IMR-90 (cell line): ENCODE data around the gene HBZ. TPM values are rescaled to one million over a fixed set of nuclear protein-coding genes. Genes with fewer than 3 reads are reported as not detected.

Source experiments
- ATAC-seq: fragments of 200-7000 bp; cut with Tn5 transposase; 2 replicates; pipeline ENCODE4 v1.9.1; 2020; ENCODE audit warnings: low read depth, mild to moderate bottlenecking, moderate library complexity
- BruUV-seq: library from RNA; stranded (reverse); fragments of 400-500 nt; replicated peaks from 2 replicates; lab custom pipeline; 2021; lab: Mats Ljungman, UMichigan
- CTCF ChIA-PET: fragments of 300-600 bp; formaldehyde crosslinking; extraction: SDS; loops from one replicate; lab custom pipeline; 2021; ENCODE audit warnings: antibody characterized with exemption; lab: Yijun Ruan, JAX
- POLR2A ChIA-PET: fragments of 300-600 bp; sonication (Branson Sonifier 250); formaldehyde crosslinking; loops from one replicate; lab custom pipeline; 2022; ENCODE audit warnings: antibody characterized with exemption; ENCODE audit not compliant: unreplicated experiment; lab: Charles Lee
- DNase-seq: peaks from one replicate; pipeline ENCODE4 v3.0.0; 2013
- H2AFZ ChIP-seq: replicated peaks from 2 replicates; pipeline ENCODE3; 2013; ENCODE audit warnings: low read length, mild to moderate bottlenecking; ENCODE audit not compliant: poor library complexity
- H2AK5ac ChIP-seq: 2 replicates; pipeline ENCODE4 v1.6.1; 2013; ENCODE audit warnings: low read depth, low read length, inconsistent platforms
- H2AK9ac ChIP-seq: replicated peaks from 2 replicates; pipeline ENCODE3; 2013; ENCODE audit warnings: mild to moderate bottlenecking, low read depth, low read length, moderate library complexity; ENCODE audit not compliant: poor library complexity
- H2BK120ac ChIP-seq: 2 replicates; pipeline ENCODE4 v1.6.1; 2013; ENCODE audit warnings: low read depth, low read length, inconsistent platforms
- H2BK15ac ChIP-seq: 3 replicates; pipeline ENCODE4 v1.6.1; 2013; ENCODE audit warnings: low read depth, low read length, inconsistent platforms
- H2BK20ac ChIP-seq: 2 replicates; pipeline ENCODE4 v1.6.1; 2013; ENCODE audit warnings: low read depth, mild to moderate bottlenecking, inconsistent platforms, low read length, moderate library complexity
- H2BK5ac ChIP-seq: 2 replicates; pipeline ENCODE4 v1.6.1; 2013; ENCODE audit warnings: mild to moderate bottlenecking, low read depth, low read length, inconsistent platforms; ENCODE audit not compliant: poor library complexity, severe bottlenecking
- H3K14ac ChIP-seq: replicated peaks from 2 replicates; pipeline ENCODE4 v1.6.1; 2013; ENCODE audit warnings: low read depth, low read length, inconsistent platforms
- H3K18ac ChIP-seq: 2 replicates; pipeline ENCODE4 v1.6.1; 2013; ENCODE audit warnings: low read depth, low read length, control low read depth
- H3K23ac ChIP-seq: 2 replicates; pipeline ENCODE4 v1.6.1; 2013; ENCODE audit warnings: low read depth, low read length, inconsistent platforms
- H3K27ac ChIP-seq: 2 replicates; pipeline ENCODE4 v1.5.1; 2013; ENCODE audit warnings: mild to moderate bottlenecking, control low read depth, low read length; ENCODE audit not compliant: insufficient read depth
- H3K27me3 ChIP-seq: 2 replicates; pipeline ENCODE4 v1.6.1; 2013; ENCODE audit warnings: low read length; ENCODE audit not compliant: control insufficient read depth, insufficient read depth
- H3K36me3 ChIP-seq: 2 replicates; pipeline ENCODE4 v1.6.1; 2013; ENCODE audit warnings: low read length, mixed read lengths; ENCODE audit not compliant: control insufficient read depth, insufficient read depth
- H3K4ac ChIP-seq: 2 replicates; pipeline ENCODE4 v1.6.1; 2013; ENCODE audit warnings: low read depth, low read length, inconsistent platforms
- H3K4me1 ChIP-seq: 2 replicates; pipeline ENCODE4 v1.6.1; 2013; ENCODE audit warnings: low read length, mixed read lengths; ENCODE audit not compliant: control insufficient read depth, insufficient read depth
- H3K4me2 ChIP-seq: 2 replicates; pipeline ENCODE4 v1.6.1; 2013; ENCODE audit warnings: low read depth, mild to moderate bottlenecking, control low read depth, low read length, moderate library complexity
- H3K4me3 ChIP-seq: 2 replicates; pipeline ENCODE4 v1.5.1; 2013; ENCODE audit warnings: low read depth, mild to moderate bottlenecking, control low read depth, low read length, moderate library complexity; ENCODE audit not compliant: insufficient read depth
- H3K56ac ChIP-seq: 2 replicates; pipeline ENCODE4 v1.6.1; 2013; ENCODE audit warnings: low read length, inconsistent platforms; ENCODE audit not compliant: insufficient read depth; ENCODE audit errors: extremely low read depth
- H3K79me1 ChIP-seq, 2 experiments: 2 replicates each; pipeline ENCODE4 v1.6.1; 2013; ENCODE audit warnings: low read length in 2 of 2, inconsistent platforms in 1 of 2, low read depth in 1 of 2
- H3K9ac ChIP-seq: 2 replicates; pipeline ENCODE4 v1.6.1; 2013; ENCODE audit warnings: low read depth, low read length, control low read depth
- H3K9me1 ChIP-seq: 2 replicates; pipeline ENCODE4 v1.6.1; 2013; ENCODE audit warnings: low read length, inconsistent platforms; ENCODE audit not compliant: insufficient read depth
- H3K9me3 ChIP-seq: 2 replicates; pipeline ENCODE4 v1.6.1; 2013; ENCODE audit warnings: low read length; ENCODE audit not compliant: control insufficient read depth, insufficient read depth
- H4K20me1 ChIP-seq: 2 replicates; pipeline ENCODE4 v1.6.1; 2013; ENCODE audit warnings: low read length, inconsistent platforms; ENCODE audit not compliant: insufficient read depth
- H4K5ac ChIP-seq: 2 replicates; pipeline ENCODE4 v1.6.1; 2013; ENCODE audit warnings: mild to moderate bottlenecking, low read depth, low read length, control low read depth
- H4K8ac ChIP-seq, 2 experiments: 2 replicates each; pipeline ENCODE4 v1.6.1; 2013; ENCODE audit warnings: low read depth in 2 of 2, low read length in 2 of 2, control low read depth in 1 of 2, inconsistent platforms in 1 of 2
- H4K91ac ChIP-seq: 2 replicates; pipeline ENCODE4 v1.6.1; 2013; ENCODE audit warnings: low read depth, low read length, inconsistent platforms; ENCODE audit not compliant: insufficient read depth
- CEBPB ChIP-seq: IDR thresholded peaks from 2 replicates; pipeline ENCODE4 v1.6.1; 2012; ENCODE audit warnings: low read depth, low read length, improper control_type of control experiment
- MXI1 ChIP-seq: IDR thresholded peaks from 2 replicates; pipeline ENCODE4 v1.6.1; 2012; ENCODE audit warnings: low read depth, mild to moderate bottlenecking, low read length, moderate library complexity, borderline replicate concordance
- RAD21 ChIP-seq: IDR thresholded peaks from 2 replicates; pipeline ENCODE4 v1.6.1; 2012; ENCODE audit warnings: low read length, improper control_type of control experiment
- SMC3 ChIP-seq: fragments of 150-350 bp; IDR thresholded peaks from 2 replicates; pipeline ENCODE4 v1.6.1; 2016; ENCODE audit warnings: low read depth, mild to moderate bottlenecking, antibody characterized with exemption, low read length, moderate library complexity
- WGBS, 2 experiments: methylation state at CpG; one replicate each; pipeline versions ENCODE4 v1.1.5 to v1.1.7; 2013; ENCODE audit warnings: missing lambda C conversion rate in 2 of 2; ENCODE audit not compliant: insufficient read length in 1 of 2; ENCODE audit errors: extremely low coverage in 2 of 2; 5-methylcytosine and 5-hydroxymethylcytosine counted together
- dilution Hi-C: fragments of 300-500 bp; cut with HindIII; formaldehyde crosslinking; loops from one replicate; pipeline ENCODE4 v1.14.3; 2018; ENCODE audit warnings: low sequenced_read_pairs; ENCODE audit not compliant: unreplicated experiment
- in situ Hi-C: fragments of 300-500 bp; cut with MboI; formaldehyde crosslinking; loops from 3 replicates; pipeline ENCODE4 v1.14.3; 2019; ENCODE audit warnings: low sequenced_read_pairs, inconsistent platforms, mixed read lengths
- intact Hi-C: fragments of 100-400 bp; cut with micrococcal nuclease; formaldehyde crosslinking; loops from 2 replicates; pipeline ENCODE4 v1.10.0; 2022
- polyA plus RNA-seq, 3 experiments: library from polyadenylated mRNA; depleted of rRNA; stranded (reverse); fragments of >200 nt; gene quantifications; 2 replicates each; pipeline ENCODE4 v1.2.3, GENCODE V29; 2012; ENCODE audit warnings: low replicate concordance in 1 of 3
- total RNA-seq: library from RNA; depleted of rRNA; stranded (reverse); fragments of >200 nt; gene quantifications from 2 replicates; pipeline ENCODE4 v1.2.3, GENCODE V29; 2012
- TF ChIP-seq, protein P1 (sequence below): fragments of 150-350 bp; IDR thresholded peaks from 2 replicates; pipeline ENCODE4 v1.6.1; 2017; ENCODE audit warnings: mild to moderate bottlenecking, antibody characterized with exemption, low read length, low read depth

Gene HBZ
- total and polyA plus RNA-seq, 2 of the 4 experiments (the other 2 are of a cell fraction), result not detected

DNA sequence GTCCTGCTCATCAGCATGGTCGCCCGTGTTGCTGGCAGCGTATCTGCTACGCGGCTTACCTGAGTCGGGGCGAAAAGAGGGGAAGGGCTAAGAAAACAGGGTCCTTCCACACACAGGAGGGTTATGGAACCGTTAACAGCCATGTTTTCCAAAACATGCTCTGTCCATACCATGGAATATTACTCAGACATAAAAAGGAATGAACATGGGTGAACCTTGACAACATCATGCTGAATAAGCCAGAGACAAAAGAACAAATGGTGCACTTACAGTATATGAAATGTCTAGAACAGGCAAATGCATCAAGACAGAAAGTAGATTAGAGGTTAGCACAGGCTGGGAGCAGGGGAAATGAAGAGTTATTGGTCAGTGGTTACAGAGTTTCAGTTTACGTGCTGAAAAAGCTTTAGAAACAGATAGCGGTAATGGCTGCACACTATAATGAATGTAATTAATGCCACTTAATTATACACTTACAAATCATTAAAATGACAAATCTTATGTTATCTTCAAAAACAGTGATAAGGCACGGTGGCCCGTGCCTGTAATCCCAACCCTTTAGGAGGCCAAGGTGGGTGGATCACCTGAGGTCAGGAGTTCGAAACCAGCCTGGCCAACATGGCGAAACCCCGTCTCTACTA, 21.8 kb upstream of the HBZ start:
- H4K8ac ChIP-seq, result no peak overlapping the region
- H3K9me1 ChIP-seq, result no peaks in the 10 kb centered on the region

More for the DNA sequence above, 21.8 kb upstream of the HBZ start:
- POLR2A ChIA-PET, result no interaction called here
- BruUV-seq, result no TSS peak
- Histone ChIP-seq H3K4ac (no peak overlapping the region), H2AK5ac (no peak overlapping the region), H3K18ac (no peak overlapping the region), H4K5ac (no peak overlapping the region), H3K36me3 (no peaks in the 10 kb centered on the region), H3K27me3 (no peaks in the 10 kb centered on the region), H3K27ac (no peak overlapping the region), H3K4me1 (no peaks in the 10 kb centered on the region; the same call in 1 of the 2 replicates), H3K14ac (no peak overlapping the region), H4K20me1 (peaks cover 32% of the 10 kb centered on the region), H3K4me2 (no peak overlapping the region), H2BK15ac (no peak overlapping the region), H3K23ac (no peak overlapping the region), H4K91ac (no peak overlapping the region), H2BK20ac (no peak overlapping the region), H2AK9ac (no peak overlapping the region), H3K56ac (no peak overlapping the region), H2AFZ (no peak overlapping the region), H3K79me1 (peaks cover 38 to 75% of the 10 kb centered on the region in 2 experiments), H2BK5ac (no peak overlapping the region), H3K9ac (no peak overlapping the region), H3K4me3 (no peak overlapping the region), H2BK120ac (no peak overlapping the region), H3K9me3 (no peaks in the 10 kb centered on the region)
- DNase-seq (no peak), ATAC-seq (no peak)
- intact Hi-C loops, result no loop called here
- WGBS, 2 experiments, result 100% methylated on average over 5 of the region's 15 CpGs; no CpG with 5 or more reads in 1 of the 2 experiments
- dilution Hi-C loops, result no loop called here
- TF ChIP-seq CEBPB, result no peak
- TF ChIP-seq SMC3, result no peak
- no peak for TF ChIP-seq RAD21
- no peak for TF ChIP-seq MXI1
- TF ChIP-seq, protein P1, sequence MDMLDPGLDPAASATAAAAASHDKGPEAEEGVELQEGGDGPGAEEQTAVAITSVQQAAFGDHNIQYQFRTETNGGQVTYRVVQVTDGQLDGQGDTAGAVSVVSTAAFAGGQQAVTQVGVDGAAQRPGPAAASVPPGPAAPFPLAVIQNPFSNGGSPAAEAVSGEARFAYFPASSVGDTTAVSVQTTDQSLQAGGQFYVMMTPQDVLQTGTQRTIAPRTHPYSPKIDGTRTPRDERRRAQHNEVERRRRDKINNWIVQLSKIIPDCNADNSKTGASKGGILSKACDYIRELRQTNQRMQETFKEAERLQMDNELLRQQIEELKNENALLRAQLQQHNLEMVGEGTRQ, result no peak
- in situ Hi-C loops, result no loop called here
- CTCF ChIA-PET, result no interaction called here
